GM19099 (cell line): Measurements from ENCODE around the gene GOT1.

Experiments
- POLR2A ChIP-seq: IDR thresholded peaks from 3 replicates; pipeline ENCODE4 v1.6.1; 2011; ENCODE audit warnings: low read depth; ENCODE audit not compliant: insufficient read length; ENCODE audit errors: extremely low read depth

GOT1 gene

DNA sequence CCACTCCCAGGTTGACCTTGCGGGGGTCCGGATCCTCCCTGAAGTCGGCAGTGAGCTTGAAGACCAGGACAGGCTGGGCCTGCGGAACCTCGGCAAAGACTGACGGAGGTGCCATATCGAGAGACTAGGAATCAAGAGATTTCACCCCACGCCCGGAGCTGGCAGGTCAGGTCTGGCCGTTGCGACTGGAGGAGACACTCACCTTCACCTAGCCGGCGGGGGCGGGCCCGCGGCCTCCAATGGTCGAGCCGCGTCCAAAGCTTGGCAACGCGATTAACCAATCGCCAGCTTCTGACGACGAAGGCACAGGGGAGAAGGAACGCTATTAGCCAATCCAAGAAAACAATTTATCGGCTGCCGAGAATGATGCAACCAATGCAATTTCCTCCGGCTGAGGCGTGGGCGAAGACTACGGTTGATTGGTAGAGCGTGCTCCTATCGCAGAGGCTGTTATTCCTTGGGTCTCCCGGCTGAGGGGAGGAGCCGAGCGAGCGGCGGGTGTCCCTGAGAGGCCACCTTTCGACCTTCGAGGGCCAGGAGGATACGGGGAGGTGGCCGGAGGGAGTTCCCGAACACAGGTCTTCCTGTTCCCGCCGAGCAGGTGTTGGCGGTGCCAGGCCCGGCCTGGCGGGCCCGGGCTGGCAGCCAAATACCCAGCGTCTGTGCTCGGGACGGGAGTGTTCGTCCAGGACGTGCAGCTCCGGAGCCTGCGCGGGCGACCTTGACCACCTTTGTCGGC lies at the start of gene GOT1:
Gene GOT1 (minus strand): TSS at position 174 of the 739 bp plus-strand sequence. CDS start 59 bp downstream, at position 115.
- TF ChIP-seq POLR2A = peak; percentile 78

DNA sequence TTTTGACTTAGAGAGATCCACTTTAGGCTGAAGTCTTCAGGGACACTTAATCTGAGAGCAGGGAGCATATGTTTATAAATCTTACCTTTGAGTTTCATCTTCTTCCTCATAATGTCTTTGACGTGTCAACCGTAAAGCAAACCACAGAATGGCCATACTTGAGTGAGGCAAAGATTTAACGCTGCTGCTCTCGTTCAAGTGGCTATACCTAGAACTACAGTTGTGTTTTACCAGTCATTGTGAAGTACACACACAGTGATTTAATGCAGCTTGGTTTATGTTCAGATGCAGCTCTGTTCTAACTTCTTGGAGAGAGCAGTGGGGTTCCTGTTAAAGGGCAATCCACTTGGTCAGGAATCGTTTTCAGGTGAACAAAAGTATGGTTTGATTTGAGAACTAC lies 39.9 kb upstream of the GOT1 start:
- no peak for TF ChIP-seq POLR2A

DNA sequence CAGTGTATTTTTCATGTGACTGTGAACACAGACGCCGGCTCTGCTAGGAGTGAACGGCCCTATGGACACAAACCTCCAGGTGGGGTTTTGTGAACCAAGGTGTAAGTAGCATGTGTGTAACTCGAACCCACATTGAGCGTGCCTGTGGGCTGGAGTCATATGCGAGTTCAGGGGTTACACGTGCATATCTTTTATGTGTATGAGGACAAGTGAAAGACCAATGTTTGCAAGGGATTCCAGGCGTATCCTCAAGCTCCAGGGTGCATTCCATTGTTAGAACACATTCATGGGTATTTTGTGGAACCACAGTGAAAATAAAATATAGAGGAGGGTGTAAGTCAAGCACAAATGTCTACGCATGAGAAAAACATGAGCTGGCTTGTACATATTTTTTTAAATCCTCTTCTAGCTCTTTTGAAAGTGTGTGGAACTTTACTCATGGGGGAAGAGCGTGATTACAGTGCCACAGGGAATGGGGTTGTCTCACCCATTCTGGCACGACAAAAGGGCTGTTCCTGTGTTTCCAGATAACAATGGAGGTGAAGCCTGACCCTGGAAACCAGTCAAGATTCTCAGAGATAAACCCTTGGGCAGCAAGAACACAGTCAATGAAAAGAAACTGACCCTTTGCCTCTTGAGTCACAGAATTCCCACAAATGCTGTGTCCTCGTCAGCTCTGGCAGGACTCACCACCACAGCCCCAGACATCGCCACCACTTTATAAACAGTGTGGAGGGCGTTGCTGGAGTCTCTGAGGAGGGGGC lies 37.0 kb upstream of the GOT1 start:
- no peak for TF ChIP-seq POLR2A

DNA sequence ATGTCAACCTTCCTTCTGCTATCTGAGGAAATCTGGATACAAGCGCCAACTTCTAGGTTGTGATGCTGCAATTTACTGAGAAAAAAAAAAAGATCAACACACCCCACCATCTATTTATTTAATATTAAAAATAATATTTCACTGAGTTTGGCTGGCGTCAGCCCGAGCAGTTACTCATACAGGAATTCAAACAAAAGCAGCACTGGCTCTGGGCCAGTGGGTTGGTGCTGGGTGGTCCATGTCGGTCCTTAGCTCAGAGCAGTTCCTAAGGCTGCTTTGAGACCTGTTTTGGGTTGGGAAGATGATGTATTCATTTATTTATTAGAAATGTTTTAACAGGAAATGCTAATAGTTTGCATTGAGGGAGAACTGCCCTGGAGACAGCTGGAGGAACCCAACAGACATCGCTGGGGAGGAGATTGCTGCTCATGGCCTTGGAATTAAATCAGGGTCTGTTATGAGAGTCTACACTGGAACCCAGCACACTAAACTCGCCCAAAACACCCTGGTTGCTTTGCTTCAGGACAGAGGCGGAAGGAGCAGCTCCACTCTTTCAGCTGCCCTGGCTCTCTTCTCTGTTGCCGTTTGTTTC lies 36.3 kb upstream of the GOT1 start:
- TF ChIP-seq POLR2A = no peak

DNA sequence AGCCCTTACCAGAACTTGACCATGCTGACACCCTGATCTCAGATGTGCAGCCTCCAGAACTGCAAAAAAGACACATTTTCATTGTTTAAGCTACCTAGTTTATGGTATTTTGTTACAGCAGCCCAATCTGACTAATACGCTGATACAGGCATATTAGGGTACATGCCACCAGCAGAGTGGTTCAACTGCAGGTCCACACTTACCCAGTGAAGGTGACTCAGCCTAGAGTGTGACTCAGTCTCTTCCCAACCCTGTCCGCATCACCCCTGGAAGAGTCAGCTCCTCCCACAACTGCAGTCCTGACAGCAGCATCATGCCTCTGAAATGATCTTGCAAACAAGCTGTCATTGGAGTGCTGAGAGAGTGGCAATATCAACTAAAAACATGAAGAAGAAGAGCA lies 30.8 kb upstream of the GOT1 start:
- TF ChIP-seq POLR2A = no peak

DNA sequence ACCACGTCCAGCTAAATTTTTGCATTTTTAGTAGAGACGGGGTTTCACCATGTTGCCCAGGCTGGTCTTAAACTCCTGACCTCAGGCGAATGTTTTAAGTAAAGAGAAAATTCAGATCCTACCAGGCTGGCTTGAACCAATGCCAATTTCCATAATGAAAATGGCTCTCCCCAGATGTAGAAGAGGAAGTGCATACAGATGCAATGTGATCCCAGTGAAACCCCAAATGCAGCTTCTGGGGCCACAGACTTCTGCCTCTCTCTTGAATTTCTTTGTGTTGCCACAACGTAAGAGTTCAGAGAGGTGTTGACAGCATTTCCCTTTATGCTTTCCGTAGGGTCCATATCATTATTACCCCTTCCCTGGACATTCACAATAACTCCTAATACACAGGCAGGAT lies 29.6 kb upstream of the GOT1 start:
- TF ChIP-seq POLR2A = no peak

DNA sequence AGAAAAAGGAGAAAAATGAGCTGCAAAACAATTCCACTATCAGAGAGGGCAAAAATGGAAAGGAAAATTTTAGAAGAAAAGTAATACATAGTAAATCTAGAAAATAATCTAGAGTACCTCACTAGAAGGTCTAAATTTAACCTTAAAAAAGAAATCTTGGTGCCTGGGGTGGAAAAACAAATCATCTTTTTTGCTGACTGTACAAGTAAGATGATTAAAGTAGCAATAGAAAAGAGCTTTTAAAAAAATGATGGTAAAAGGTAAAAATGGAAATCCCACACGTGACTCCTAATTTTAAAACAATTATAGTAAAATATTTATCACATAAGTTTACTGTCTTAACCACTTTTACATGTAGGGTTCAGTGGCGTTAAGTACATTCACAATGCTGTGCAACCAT lies 28.8 kb upstream of the GOT1 start:
- no peak for TF ChIP-seq POLR2A

DNA sequence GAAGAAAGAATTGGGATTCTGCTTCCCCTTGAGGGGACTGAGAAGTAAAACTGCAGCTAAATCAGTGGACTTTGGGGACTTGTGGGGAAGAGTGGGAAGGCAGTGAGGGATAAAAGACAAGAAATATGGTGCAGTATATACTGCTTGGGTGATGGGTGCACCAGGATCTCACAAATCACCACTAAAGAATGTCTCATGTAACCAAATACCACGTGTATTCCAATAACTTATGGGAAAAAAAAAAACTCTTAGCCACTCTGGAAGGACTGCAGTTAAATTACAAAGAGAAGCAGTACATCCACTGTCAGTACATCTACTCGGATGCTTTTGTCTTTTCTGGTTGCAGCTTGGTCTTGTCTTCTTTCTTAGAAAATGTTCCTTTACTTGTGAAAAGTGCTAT lies 27.4 kb upstream of the GOT1 start:
- TF ChIP-seq POLR2A = no peak

DNA sequence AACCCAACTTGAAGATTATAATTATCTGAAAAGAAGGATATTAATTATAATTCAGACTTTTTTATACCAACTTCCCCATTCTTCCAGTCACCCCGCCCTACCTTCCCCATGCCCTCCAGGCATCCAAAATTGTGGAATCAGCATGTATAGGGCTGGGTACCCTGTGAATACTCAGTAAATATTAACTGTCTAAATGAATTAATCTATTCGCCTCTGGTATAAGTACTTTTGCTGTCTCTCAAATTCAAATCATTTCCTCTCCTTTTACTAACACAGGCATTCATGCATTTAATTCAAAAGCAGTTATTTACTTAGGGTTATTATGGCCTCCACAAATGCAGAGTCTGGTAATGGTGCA lies 26.5 kb upstream of the GOT1 start:
- TF ChIP-seq POLR2A = no peak

DNA sequence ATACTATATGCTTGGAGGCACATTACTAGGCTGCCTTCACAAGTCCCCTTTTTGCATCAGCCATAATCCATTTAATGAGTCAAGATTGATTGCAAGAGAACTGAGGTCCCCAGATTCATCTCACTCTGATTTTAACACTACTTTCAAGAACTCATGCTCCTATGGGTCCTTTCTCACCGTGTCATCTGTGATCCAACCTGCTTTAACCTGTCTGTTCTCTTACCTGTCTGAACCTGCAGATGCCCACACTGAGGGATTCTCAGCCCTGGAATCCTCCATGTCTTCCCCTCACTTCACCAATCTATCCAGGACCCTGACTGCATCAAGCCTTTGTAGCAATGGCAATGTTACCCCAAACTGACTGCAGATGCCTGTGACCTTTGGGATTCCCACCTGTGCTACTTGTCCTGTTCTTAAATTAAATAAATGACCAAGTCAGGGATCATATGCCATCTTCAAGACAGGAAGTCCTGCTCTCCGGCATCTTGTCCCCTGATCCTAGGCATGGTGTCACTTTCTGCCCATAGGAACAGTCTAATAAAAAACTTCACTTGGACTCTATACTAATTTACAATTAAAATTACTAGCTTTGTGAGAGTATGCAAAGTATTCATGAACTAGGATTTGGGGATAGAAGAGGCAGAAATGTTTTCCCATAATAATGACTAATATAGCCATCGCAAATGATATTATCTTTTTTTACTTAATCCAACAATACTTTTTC lies 25.9 kb upstream of the GOT1 start:
- TF ChIP-seq POLR2A = no peak

DNA sequence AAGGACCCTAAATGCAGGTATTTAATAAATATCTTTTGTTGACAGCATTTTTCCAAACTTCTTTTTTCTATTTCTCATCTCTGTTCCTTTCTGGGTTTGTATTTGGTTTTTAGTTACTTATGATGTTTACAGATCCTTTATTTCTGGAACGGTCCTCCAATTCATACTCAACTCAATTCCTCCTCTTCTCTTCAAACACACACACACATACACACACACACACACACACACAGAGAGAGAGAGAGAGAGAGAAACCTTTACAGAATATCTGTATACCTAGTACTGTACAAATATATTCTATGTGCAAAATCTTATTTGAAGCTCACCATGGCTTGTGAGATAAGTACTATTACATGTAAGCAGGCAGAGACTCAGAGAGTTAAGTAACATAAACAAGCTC lies 21.6 kb upstream of the GOT1 start:
- TF ChIP-seq POLR2A = no peak

DNA sequence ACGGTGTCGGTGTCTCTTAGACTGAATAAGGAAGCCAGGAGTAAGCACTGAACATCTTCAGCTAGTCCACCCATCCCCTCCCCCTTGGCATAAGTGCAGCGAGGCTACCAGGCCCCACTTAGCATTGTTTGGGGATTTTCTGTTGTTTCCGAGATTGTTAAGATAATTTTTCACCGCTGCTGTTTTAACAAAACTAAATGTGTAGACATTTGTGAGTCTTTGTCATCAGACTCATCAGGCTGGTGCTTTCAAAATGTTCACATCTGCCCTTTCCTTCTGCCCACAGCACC lies 21.0 kb upstream of the GOT1 start:
- TF ChIP-seq POLR2A = no peak

DNA sequence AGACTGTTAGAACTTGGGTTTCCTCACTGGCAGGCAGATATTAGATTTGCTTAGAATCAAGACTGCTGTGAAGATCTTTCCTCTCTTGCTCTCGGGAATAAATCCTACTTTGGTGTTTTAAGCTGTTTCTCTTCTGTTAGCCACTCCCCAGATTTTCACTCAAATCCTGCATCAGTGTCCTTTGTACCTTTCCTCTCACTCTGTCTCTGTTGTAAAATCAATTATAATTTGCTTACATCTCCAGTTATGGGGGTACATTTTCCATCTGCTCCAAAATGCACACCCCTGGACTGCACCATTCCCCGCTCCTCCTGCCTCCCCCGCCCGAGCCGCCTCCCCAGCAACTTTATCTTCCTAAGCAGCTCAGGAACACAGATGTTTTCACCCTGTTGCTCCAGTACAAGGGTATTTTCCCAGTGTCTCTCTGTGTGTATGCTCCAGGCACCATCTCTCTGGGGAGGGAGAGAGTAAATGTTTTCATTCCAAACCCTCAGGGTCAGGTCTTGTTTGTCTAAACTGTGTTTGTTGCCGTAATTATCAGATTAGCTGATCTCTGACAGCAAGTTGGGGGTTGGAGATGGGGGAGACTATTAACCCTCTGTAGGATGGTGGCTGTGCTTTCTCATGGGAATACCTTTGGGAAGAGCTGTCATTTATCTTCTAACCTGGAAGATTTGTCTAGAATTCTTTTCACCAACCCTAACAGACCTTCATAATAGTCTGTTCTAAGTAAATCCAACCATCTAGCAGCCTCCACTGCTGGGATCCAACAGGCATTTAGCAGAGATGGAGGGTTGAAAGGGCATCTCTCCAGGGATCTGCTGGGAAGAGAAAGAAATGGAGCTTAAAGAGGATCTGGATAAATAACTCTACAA lies 20.4 kb upstream of the GOT1 start:
- no peak for TF ChIP-seq POLR2A

DNA sequence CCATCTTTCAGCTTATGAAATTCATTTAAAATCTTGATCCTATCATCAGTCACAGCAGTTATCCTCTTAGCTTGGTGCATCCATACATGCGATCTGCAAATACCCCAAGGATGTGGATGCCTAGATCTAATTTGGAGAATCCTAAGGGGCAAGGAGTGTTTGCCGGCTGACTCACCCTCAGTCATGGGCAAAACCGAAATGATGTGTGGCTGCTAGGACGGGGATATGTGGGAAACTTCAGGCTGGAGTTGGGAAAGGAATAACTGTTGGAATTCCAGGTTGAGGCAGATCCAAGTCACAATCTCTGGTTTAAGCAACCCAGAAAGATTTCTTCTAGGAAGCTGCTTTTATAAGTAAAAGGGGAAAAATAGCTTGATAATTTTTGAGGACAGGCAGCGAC lies 19.7 kb upstream of the GOT1 start:
- TF ChIP-seq POLR2A = no peak

DNA sequence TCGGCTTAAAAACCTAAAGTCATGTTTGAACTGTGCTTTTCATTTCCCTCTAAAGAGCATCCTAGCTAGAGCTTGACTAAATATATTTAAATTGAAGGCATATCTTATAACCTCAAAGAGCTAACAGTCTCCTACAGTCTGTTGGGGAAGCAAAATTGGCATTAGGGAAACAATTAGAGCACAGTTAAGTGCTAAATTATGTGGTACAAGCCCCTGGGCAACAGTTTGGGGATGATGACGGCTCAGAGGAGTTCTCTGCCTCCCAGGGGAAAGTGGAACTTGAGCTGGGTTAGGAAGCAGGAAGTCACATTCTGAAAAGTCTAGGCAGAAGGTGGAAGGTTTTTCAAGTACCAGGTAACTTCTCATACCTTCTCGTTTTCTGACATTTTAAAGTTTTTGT lies 18.6 kb upstream of the GOT1 start:
- no peak for TF ChIP-seq POLR2A
